Measurements from ENCODE around the gene PPP2CA.

The PPP2CA gene

DNA sequence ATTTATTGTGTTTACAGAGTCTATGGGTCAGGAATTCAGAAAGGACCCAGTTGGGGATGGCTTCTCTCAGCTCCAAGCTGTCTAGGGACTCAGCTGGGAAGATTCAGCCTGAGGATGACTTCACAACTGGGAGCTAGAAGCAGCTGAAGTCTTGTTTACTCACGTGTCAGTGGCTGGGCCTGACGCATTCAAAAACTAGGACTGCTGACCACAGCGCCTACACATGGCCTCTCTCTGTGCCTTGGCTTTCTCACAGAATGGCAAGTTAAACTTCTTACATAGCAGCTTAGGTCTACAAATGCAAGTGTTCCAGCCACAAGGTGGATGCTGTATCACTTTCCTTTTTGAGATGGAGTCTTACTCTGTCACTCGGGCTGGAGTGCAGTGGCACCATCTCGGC, 16.3 kb upstream of the PPP2CA start:
- no peak overlapping the region for H3K4me3 ChIP-seq
- TF ChIP-seq, protein P1, sequence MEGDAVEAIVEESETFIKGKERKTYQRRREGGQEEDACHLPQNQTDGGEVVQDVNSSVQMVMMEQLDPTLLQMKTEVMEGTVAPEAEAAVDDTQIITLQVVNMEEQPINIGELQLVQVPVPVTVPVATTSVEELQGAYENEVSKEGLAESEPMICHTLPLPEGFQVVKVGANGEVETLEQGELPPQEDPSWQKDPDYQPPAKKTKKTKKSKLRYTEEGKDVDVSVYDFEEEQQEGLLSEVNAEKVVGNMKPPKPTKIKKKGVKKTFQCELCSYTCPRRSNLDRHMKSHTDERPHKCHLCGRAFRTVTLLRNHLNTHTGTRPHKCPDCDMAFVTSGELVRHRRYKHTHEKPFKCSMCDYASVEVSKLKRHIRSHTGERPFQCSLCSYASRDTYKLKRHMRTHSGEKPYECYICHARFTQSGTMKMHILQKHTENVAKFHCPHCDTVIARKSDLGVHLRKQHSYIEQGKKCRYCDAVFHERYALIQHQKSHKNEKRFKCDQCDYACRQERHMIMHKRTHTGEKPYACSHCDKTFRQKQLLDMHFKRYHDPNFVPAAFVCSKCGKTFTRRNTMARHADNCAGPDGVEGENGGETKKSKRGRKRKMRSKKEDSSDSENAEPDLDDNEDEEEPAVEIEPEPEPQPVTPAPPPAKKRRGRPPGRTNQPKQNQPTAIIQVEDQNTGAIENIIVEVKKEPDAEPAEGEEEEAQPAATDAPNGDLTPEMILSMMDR (IDR thresholded peaks at IDR 0.05) = no peak
- no peak for DNase-seq (ENCODE audit: low spot score)
- no peak overlapping the region for H3K27ac ChIP-seq

DNA sequence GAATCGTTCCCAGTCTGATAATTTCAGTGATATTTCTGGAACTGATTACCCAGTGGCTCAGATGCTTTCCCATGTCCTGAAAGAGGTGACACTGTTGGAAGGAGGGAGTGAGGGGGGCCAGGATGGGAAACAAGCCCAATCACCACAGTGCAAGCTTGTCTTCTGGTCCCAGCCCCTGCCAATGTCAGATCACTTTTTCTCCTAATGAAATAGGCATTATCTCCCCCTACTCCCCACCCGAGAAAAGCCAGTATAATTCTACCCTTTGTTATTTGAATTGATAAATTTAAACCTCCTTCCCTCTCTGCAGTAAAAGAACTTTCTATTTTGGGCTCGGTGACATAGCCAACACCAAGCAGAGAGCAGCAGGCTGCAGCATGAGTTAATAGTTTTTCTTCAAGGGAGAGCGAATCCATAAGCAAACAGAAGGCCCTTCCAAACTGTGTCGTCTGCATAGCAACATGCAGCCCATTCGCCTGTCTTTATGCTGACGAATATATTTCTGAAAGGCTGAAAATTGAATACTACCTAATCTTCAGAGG, 14.6 kb upstream of the PPP2CA start:
- TF ChIP-seq, protein P1 (IDR thresholded peaks at IDR 0.05) = no peak
- H3K4me3 ChIP-seq = peak overlapping the region; percentile 42
- no peak for DNase-seq (ENCODE audit: low spot score)
- H3K27ac ChIP-seq = peak overlapping the region in 1 of 2 donors; percentile 70

DNA sequence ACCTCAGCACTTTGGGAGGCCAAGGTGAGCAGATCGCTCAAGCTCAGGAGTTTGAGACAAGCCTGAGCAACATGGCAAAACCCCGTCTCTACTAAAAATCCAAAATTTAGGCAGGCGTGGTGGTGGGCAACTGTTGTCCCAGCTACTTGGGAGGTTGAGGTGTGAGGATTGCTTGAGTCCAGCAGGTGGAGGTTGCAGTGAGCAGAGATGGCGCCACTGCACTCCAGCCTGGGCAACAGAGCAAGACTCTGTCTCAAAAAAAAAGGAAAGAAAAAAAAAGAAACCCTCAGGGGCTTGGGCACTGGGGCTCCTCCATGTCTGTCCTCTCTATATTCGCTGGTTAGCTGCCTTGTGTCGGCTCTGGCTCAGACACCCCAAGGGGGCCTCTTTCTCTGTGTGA, 10.9 kb upstream of the PPP2CA start:
- Histone ChIP-seq H3K4me3 (no peak overlapping the region), H3K27ac (no peak overlapping the region)
- no peak for DNase-seq (ENCODE audit: low spot score)
- TF ChIP-seq, protein P1 (IDR thresholded peaks at IDR 0.05) = no peak

DNA sequence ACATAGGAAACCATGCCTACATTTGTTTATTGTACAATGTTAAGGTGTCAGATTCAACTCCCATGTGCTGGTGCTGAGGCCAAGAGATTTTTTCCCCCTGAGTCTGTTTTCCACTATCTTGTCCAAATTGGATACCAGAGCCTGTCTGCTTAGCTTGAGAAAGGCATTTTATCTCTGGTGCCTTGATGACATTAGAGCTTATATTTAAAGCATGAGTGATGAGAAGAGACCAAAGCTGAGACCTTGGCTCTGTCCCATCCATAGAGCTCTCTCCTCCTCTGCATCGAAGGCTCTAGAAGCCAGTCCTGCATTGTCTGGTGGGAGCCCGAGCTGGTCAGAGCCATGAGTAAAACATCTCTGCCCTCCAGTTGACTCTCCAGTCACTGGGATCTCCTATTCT, 10.4 kb upstream of the PPP2CA start:
- H3K27ac ChIP-seq = no peak overlapping the region
- no peak overlapping the region for H3K4me3 ChIP-seq
- TF ChIP-seq, protein P1 (IDR thresholded peaks at IDR 0.05) = no peak
- DNase-seq (ENCODE audit: low spot score) = no peak

DNA sequence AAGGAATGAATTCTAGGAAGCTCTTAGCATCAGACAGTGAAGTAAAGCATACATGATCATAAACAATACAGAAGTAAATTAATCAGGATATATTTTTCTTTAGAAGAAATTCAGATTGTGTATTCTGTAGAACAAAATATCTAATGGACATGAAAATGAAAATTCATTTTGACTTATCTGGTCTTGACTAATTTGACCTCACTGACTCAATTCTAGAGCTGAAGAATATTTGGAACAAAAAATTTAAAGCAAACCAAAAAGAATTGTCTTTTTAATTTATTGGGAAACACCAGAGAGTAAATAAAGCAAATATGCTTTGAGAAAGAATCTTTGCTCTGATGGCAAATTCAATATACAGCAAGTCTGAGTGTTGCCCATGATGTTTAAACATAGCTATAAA, 2.8 kb upstream of the PPP2CA start:
- TF ChIP-seq, protein P1 (IDR thresholded peaks at IDR 0.05) = no peak
- H3K4me3 ChIP-seq = no peak overlapping the region
- H3K27ac ChIP-seq = no peak overlapping the region
- no peak for DNase-seq (ENCODE audit: low spot score)

DNA sequence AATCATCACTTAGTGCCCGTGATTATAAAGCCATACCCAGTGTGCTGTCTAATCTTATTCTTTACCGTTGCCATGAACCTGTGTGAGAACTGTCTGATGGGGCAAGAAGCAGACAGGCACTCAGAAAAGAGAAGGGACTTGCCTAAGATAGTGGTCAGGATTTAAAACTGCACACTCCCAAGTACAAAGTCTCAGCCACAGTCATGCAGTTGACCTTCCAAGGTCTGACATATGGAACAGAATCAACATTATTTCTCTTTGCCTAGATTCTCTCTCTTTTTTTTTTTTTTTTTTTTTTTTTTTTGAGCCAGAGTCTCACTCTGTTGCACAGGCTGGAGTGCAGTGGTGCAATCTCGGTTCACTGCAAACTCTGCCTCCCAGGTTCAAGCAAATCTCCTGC, 1.9 kb upstream of the PPP2CA start:
- H3K27ac ChIP-seq = no peak overlapping the region
- DNase-seq (ENCODE audit: low spot score) = no peak
- no peak overlapping the region for H3K4me3 ChIP-seq
- TF ChIP-seq, protein P1 (IDR thresholded peaks at IDR 0.05) = no peak

DNA sequence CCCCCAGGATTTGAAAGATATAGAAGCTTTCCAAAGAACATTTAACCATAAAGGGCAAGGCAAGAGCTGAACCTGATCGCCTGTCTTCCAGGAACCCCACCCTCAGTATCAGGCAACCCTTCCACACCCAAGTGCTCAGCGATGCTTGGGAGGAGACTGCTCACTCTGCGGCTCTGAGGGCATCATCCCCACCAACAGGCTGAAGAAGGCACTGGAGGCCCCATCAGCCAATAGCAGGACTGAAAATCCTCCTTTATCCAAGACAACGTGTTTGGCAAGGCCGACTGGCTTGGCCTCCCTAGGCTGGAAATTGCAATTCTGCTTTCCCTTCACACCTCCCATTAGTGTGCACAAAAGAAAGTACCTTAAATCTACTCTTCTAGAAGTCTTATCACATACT, 1.4 kb upstream of the PPP2CA start:
- Histone ChIP-seq H3K27ac (peak overlapping the region; percentile 99 to 100), H3K4me3 (peak overlapping the region; percentile 88)
- TF ChIP-seq, protein P1 (IDR thresholded peaks at IDR 0.05) = no peak
- no peak for DNase-seq (ENCODE audit: low spot score)
